HEK293 (cell line): Measurements from ENCODE around the gene VAPA.

Experiments
- CTCF ChIA-PET: fragments of 350-600 bp; formaldehyde crosslinking; extraction: SDS; loops from one replicate; lab custom pipeline; 2021; ENCODE audit warnings: antibody characterized with exemption; lab: Yijun Ruan, JAX
- POLR2A ChIA-PET: fragments of 300-600 bp; formaldehyde crosslinking; extraction: SDS; loops from one replicate; lab custom pipeline; 2020; ENCODE audit warnings: antibody characterized with exemption, inconsistent platforms; lab: Yijun Ruan, JAX
- H3K27ac ChIP-seq: fragments of 200-500 bp; sonication (Bioruptor generic); 2 replicates; pipeline ENCODE4 v1.5.1; 2014; ENCODE audit warnings: low read depth, low read length, control low read depth, inconsistent platforms; ENCODE audit errors: extremely low read depth
- H3K36me3 ChIP-seq, 2 experiments: fragments of 200-500 bp in 1 of 2; sonication (Bioruptor generic) in 1 of 2; 1 replicate in 1 of 2; 2 replicates in 1 of 2; pipeline ENCODE4 v1.5.1; 2014 to 2017; ENCODE audit warnings: inconsistent platforms in 2 of 2, low read length in 2 of 2; ENCODE audit not compliant: control insufficient read depth in 2 of 2, insufficient read depth in 1 of 2
- H3K4me1 ChIP-seq: fragments of 200-500 bp; sonication (Bioruptor generic); 2 replicates; pipeline ENCODE4 v1.5.1; 2014; ENCODE audit warnings: mild to moderate bottlenecking, low read length, inconsistent platforms; ENCODE audit not compliant: control insufficient read depth, insufficient read depth
- H3K4me3 ChIP-seq: 2 replicates; pipeline ENCODE4 v1.5.1; 2011; ENCODE audit warnings: low read depth, mild to moderate bottlenecking, control low read depth, low read length, moderate library complexity
- H3K9me3 ChIP-seq: fragments of 200-500 bp; sonication (Bioruptor generic); 2 replicates; pipeline ENCODE4 v1.5.1; 2014; ENCODE audit warnings: low read depth, low read length, inconsistent platforms; ENCODE audit not compliant: control insufficient read depth, insufficient read depth
- ATF2 ChIP-seq: fragments of 450-650 bp; formaldehyde crosslinking; IDR thresholded peaks from 2 replicates; pipeline ENCODE4 v1.5.1; 2016; ENCODE audit warnings: missing biosample characterization, missing genetic modification characterization, low read depth
- EGR2 ChIP-seq: fragments of 450-650 bp; formaldehyde crosslinking; IDR thresholded peaks from 2 replicates; pipeline ENCODE4 v1.5.1; 2016; ENCODE audit warnings: low read depth, missing biosample characterization, missing genetic modification characterization
- GLI2 ChIP-seq: fragments of 450-650 bp; formaldehyde crosslinking; IDR thresholded peaks from 2 replicates; pipeline ENCODE4; 2017; ENCODE audit warnings: missing biosample characterization, missing genetic modification characterization, low read depth, borderline replicate concordance
- MZF1 ChIP-seq: fragments of 450-650 bp; formaldehyde crosslinking; IDR thresholded peaks from 2 replicates; pipeline ENCODE4 v1.5.1; 2017; ENCODE audit warnings: missing biosample characterization, missing genetic modification characterization, borderline replicate concordance
- SCRT2 ChIP-seq: fragments of 450-650 bp; formaldehyde crosslinking; IDR thresholded peaks from 2 replicates; pipeline ENCODE4 v1.5.1; 2016; ENCODE audit warnings: missing biosample characterization, missing genetic modification characterization
- SETDB1 ChIP-seq: IDR thresholded peaks from one replicate; pipeline ENCODE4 v1.6.1; 2017; ENCODE audit warnings: mild to moderate bottlenecking, low read length, moderate library complexity, mixed read lengths; ENCODE audit not compliant: insufficient read length
- SP7 ChIP-seq: fragments of 450-650 bp; formaldehyde crosslinking; IDR thresholded peaks from 2 replicates; pipeline ENCODE4 v1.5.1; 2016; ENCODE audit warnings: missing biosample characterization, missing genetic modification characterization
- TSHZ1 ChIP-seq: fragments of 450-650 bp; formaldehyde crosslinking; IDR thresholded peaks from 2 replicates; pipeline ENCODE4 v1.5.1; 2016; ENCODE audit warnings: missing biosample characterization, missing genetic modification characterization, borderline replicate concordance
- ZNF280C ChIP-seq: fragments of 450-650 bp; formaldehyde crosslinking; IDR thresholded peaks from 2 replicates; pipeline ENCODE4 v1.5.1; 2016; ENCODE audit warnings: missing biosample characterization, missing genetic modification characterization
- ZNF473 ChIP-seq: fragments of 450-650 bp; formaldehyde crosslinking; IDR thresholded peaks from 2 replicates; pipeline ENCODE4 v1.5.1; 2017; ENCODE audit warnings: missing biosample characterization, missing genetic modification characterization
- ZNF501 ChIP-seq: fragments of 450-650 bp; formaldehyde crosslinking; IDR thresholded peaks from 2 replicates; pipeline ENCODE4 v1.5.1; 2016; ENCODE audit warnings: missing biosample characterization, missing genetic modification characterization
- ZNF623 ChIP-seq: fragments of 450-650 bp; formaldehyde crosslinking; IDR thresholded peaks from 2 replicates; pipeline ENCODE4 v1.5.1; 2016; ENCODE audit warnings: missing biosample characterization, missing genetic modification characterization
- ZNF658 ChIP-seq: fragments of 450-650 bp; formaldehyde crosslinking; IDR thresholded peaks from 2 replicates; pipeline ENCODE4; 2016; ENCODE audit warnings: missing biosample characterization, missing genetic modification characterization
- ZNF76 ChIP-seq: fragments of 450-650 bp; formaldehyde crosslinking; IDR thresholded peaks from 2 replicates; pipeline ENCODE4; 2016; ENCODE audit warnings: low read depth, missing biosample characterization, missing genetic modification characterization, borderline replicate concordance
- ZSCAN30 ChIP-seq: fragments of 450-650 bp; IDR thresholded peaks from 2 replicates; pipeline ENCODE4 v1.5.1; 2018; ENCODE audit warnings: missing biosample characterization, mild to moderate bottlenecking, missing genetic modification characterization, moderate library complexity

Gene VAPA

GRCh38 chr18:9968081-9968848 lies 54.4 kb downstream of the VAPA start (continued):
- TF ChIP-seq ZNF280C (tag by site-specific recombination) (no peak), MZF1 (no peak), SETDB1 (no peak), SCRT2 (tag by site-specific recombination) (no peak), TSHZ1 (tag by site-specific recombination) (no peak), ZNF658 (tag by site-specific recombination) (no peak), GLI2 (tag by site-specific recombination) (no peak), ZNF76 (tag by site-specific recombination) (no peak)

- CTCF ChIA-PET, result interaction anchor here (0.6 to 0.7 kb wide), 2 partner anchors 8 to 351 kb away, joined by 3 read pairs; no protein-coding TSS in a partner anchor
- no peaks in the 10 kb centered on the region for H3K36me3 ChIP-seq
- no peaks in the 10 kb centered on the region for H3K9me3 ChIP-seq
- H3K4me1 ChIP-seq, result peaks cover 4% of the 10 kb centered on the region; the same call in 1 of the 2 replicates
- POLR2A ChIA-PET, result no interaction called here
- TF ChIP-seq ZSCAN30 (tag by site-specific recombination), result no peak
- TF ChIP-seq SP7 (tag by site-specific recombination), result no peak
- TF ChIP-seq ATF2 (tag by site-specific recombination), result no peak
- no peak for TF ChIP-seq ZNF473
- no peak for TF ChIP-seq ZNF623 (tag by site-specific recombination)
- TF ChIP-seq EGR2 (tag by site-specific recombination), result no peak
- TF ChIP-seq ZNF501 (tag by site-specific recombination), result no peak
- TF ChIP-seq, all 188 proteins: peak for 0
- Histone ChIP-seq H3K27ac (no peak overlapping the region), H3K4me3 (no peak overlapping the region)
These were observed 55.4 kb downstream of the VAPA start for GRCh38 chr18:9969247-9969646.
